OCI-LY7 (cell line): ENCODE results near the gene ZNF423. TPM values are rescaled to one million over a fixed set of nuclear protein-coding genes. Genes with fewer than 3 reads are reported as not detected.

ENCODE experiments used
- BruUV-seq: library from RNA; stranded (reverse); fragments of 400-500 nt; replicated peaks from 2 replicates; lab custom pipeline; 2021; lab: Mats Ljungman, UMichigan
- CTCF ChIA-PET: fragments of 300-600 bp; sonication (Branson Sonifier 250); formaldehyde crosslinking; loops from one replicate; lab custom pipeline; 2022; ENCODE audit warnings: antibody characterized with exemption; ENCODE audit not compliant: unreplicated experiment; lab: Charles Lee
- POLR2A ChIA-PET: fragments of 300-600 bp; sonication (Branson Sonifier 250); formaldehyde crosslinking; loops from one replicate; lab custom pipeline; 2022; ENCODE audit warnings: antibody characterized with exemption; lab: Charles Lee
- DNase-seq: peaks from one replicate; pipeline ENCODE4 v3.0.0-alpha.2; 2015; ENCODE audit warnings: low spot score
- H2AFZ ChIP-seq: fragments of 200-600 bp; sonication (generic), shearing (Covaris generic); 2 replicates; pipeline ENCODE4 v1.6.1; 2014; ENCODE audit warnings: mild to moderate bottlenecking, antibody characterized with exemption, low read length, moderate library complexity
- H3K27ac ChIP-seq: fragments of 200-600 bp; sonication (generic); 2 replicates; pipeline ENCODE4 v1.5.1; 2014; ENCODE audit warnings: mixed run types, low read depth, mild to moderate bottlenecking, moderate library complexity, low read length, inconsistent platforms; ENCODE audit not compliant: poor library complexity, severe bottlenecking
- H3K36me3 ChIP-seq: fragments of 200-600 bp; sonication (generic); 2 replicates; pipeline ENCODE4 v1.6.1; 2014; ENCODE audit warnings: mild to moderate bottlenecking, antibody characterized with exemption, low read length, moderate library complexity, mixed read lengths; ENCODE audit not compliant: insufficient read depth
- H3K4me1 ChIP-seq: fragments of 200-600 bp; sonication (generic); 2 replicates; pipeline ENCODE4 v1.5.1; 2014; ENCODE audit warnings: mild to moderate bottlenecking, low read length; ENCODE audit not compliant: insufficient read depth, poor library complexity, severe bottlenecking
- H3K4me2 ChIP-seq: fragments of 200-600 bp; sonication (generic); 2 replicates; pipeline ENCODE4 v1.6.1; 2014; ENCODE audit warnings: mild to moderate bottlenecking, low read length
- H3K4me3 ChIP-seq: fragments of 200-600 bp; sonication (generic); 2 replicates; pipeline ENCODE4 v1.5.1; 2014; ENCODE audit warnings: mild to moderate bottlenecking, low read depth, low read length; ENCODE audit not compliant: poor library complexity, severe bottlenecking
- H3K79me2 ChIP-seq: fragments of 200-600 bp; sonication (generic); 2 replicates; pipeline ENCODE4 v1.6.1; 2016; ENCODE audit warnings: low read depth, mild to moderate bottlenecking, low read length, moderate library complexity, mixed read lengths; ENCODE audit not compliant: insufficient read depth
- H3K9me2 ChIP-seq: fragments of 200-600 bp; sonication (generic); 2 replicates; pipeline ENCODE4 v1.6.1; 2016; ENCODE audit warnings: mild to moderate bottlenecking, low read length, mixed read lengths; ENCODE audit not compliant: insufficient read depth
- H3K9me3 ChIP-seq: fragments of 200-600 bp; sonication (generic); 2 replicates; pipeline ENCODE4 v1.6.1; 2014; ENCODE audit warnings: mild to moderate bottlenecking, mixed run types, low read length, mixed read lengths
- H4K20me1 ChIP-seq: fragments of 200-600 bp; sonication (generic); 2 replicates; pipeline ENCODE4 v1.6.1; 2014; ENCODE audit warnings: mild to moderate bottlenecking, antibody characterized with exemption, low read length, moderate library complexity, mixed read lengths; ENCODE audit not compliant: insufficient read depth
- CTCF ChIP-seq: fragments of 200-600 bp; sonication (generic); conservative IDR thresholded peaks from 2 replicates; pipeline ENCODE4 v1.5.1; 2014; ENCODE audit warnings: mild to moderate bottlenecking, antibody characterized with exemption, low read length, moderate library complexity, mixed read lengths
- EZH2phosphoT487 ChIP-seq: fragments of 200-600 bp; sonication (generic); IDR thresholded peaks from 2 replicates; pipeline ENCODE4 v1.6.1; 2018; ENCODE audit warnings: low read depth, borderline replicate concordance, mild to moderate bottlenecking, mixed run types, antibody characterized with exemption, low read length, moderate library complexity, mixed read lengths
- intact Hi-C: fragments of 100-400 bp; cut with micrococcal nuclease; formaldehyde crosslinking; loops from one replicate; pipeline ENCODE4 v1.10.0; 2022; ENCODE audit not compliant: unreplicated experiment
- total RNA-seq, 2 experiments: library from RNA; depleted of rRNA in 1 of 2; stranded (reverse); fragments of >200 nt in 1 of 2; shearing (Covaris generic) in 1 of 2; gene quantifications; 2 replicates each; pipeline ENCODE4 v1.2.3, GENCODE V29; 2014 to 2022

The ZNF423 gene
- total RNA-seq, 2 experiments from 2014 or later, result 0.09 to 0.13 TPM

GRCh38 chr16:49889725-49890397 is 33.9 kb upstream of the ZNF423 start:
- no peak for DNase-seq
- H3K27ac ChIP-seq, result no peak overlapping the region
- H3K4me1 ChIP-seq, result no peaks in the 10 kb centered on the region
- no peak overlapping the region for H3K4me3 ChIP-seq
- ChIA-PET CTCF (no interaction called here), POLR2A (interaction anchor here (0.6 kb wide), 1 partner anchor 1671 kb away, joined by 3 read pairs; no protein-coding TSS in a partner anchor)
- TF ChIP-seq CTCF (no peak), EZH2phosphoT487 (no peak)
- H3K4me2 ChIP-seq, result no peak overlapping the region
- intact Hi-C loops, result no loop called here
- no peaks in the 10 kb centered on the region for H3K36me3 ChIP-seq
- H3K9me2 ChIP-seq, result no peaks in the 10 kb centered on the region
- H4K20me1 ChIP-seq, result no peaks in the 10 kb centered on the region
- BruUV-seq, result no TSS peak
- H2AFZ ChIP-seq, result no peak overlapping the region
- H3K79me2 ChIP-seq, result no peaks in the 10 kb centered on the region
- no peaks in the 10 kb centered on the region for H3K9me3 ChIP-seq

DNA sequence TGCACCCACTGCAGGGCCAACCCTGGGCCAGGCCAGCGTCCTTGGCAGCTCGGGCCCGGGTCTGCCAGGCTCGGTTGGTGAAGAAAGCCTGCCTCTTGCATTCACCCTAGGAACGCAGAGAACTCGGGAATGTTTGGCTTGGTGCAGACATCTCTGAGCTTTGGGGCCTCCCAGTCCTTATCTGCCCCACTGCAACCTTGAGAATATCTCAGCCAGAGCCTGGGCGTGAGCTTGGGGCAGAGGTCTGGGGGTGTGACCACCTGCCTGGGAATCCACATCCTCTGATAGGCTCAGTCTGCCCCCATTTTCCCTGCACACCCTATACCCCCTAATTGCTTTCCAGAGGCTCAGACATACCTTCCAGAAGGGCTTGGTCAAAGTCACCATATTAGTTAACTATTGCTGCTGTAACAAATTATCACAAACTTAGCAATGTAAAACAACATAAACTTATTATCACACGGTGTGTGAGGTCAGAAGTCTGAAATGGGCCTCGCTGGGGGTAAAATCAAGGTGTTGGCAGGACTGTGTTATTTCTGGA is 30.7 kb upstream of the ZNF423 start:
- no peak for TF ChIP-seq CTCF
- Histone ChIP-seq H4K20me1 (no peaks in the 10 kb centered on the region), H3K9me2 (no peaks in the 10 kb centered on the region), H3K4me1 (no peaks in the 10 kb centered on the region), H3K4me2 (no peak overlapping the region), H3K79me2 (no peaks in the 10 kb centered on the region), H2AFZ (no peak overlapping the region), H3K9me3 (no peaks in the 10 kb centered on the region), H3K4me3 (no peak overlapping the region), H3K36me3 (no peaks in the 10 kb centered on the region), H3K27ac (no peak overlapping the region)
- intact Hi-C loops, result no loop called here
- no TSS peak for BruUV-seq
- POLR2A ChIA-PET, result interaction anchor here (0.5 to 0.6 kb wide), 2 partner anchors 30 to 520 kb away, joined by 3 read pairs; partner anchors contain the start of gene ZNF423
- no peak for DNase-seq
- CTCF ChIA-PET, result no interaction called here
